Brain microvascular endothelial cell (primary cell): ENCODE results near the gene DERL3.

ENCODE experiments used
- DNase-seq: peaks from one replicate; pipeline ENCODE4 v3.0.0-alpha.2; 2020
- H3K27ac ChIP-seq: fragments of 250-450 bp; sonication (Bioruptor Pico); 2 replicates; pipeline ENCODE4 v1.5.1; 2020; ENCODE audit warnings: mild to moderate bottlenecking, moderate library complexity
- H3K27me3 ChIP-seq: fragments of 250-450 bp; sonication (Bioruptor Pico); replicated peaks from 2 replicates; pipeline ENCODE4 v1.5.1; 2020; ENCODE audit warnings: mild to moderate bottlenecking
- H3K36me3 ChIP-seq: fragments of 250-450 bp; sonication (Bioruptor Pico); replicated peaks from 2 replicates; pipeline ENCODE4 v1.5.1; 2020; ENCODE audit warnings: mild to moderate bottlenecking
- H3K4me3 ChIP-seq: 2 replicates; pipeline ENCODE4 v1.5.1; 2011; ENCODE audit warnings: low read depth, mild to moderate bottlenecking, control low read depth, low read length, moderate library complexity
- in situ Hi-C: cut with HindIII; loops from 2 replicates; pipeline ENCODE4 v1.10.0; 2017; ENCODE audit warnings: low sequenced_read_pairs, low pct_ligation_motif_present
- TF ChIP-seq, protein P1 (sequence below): IDR thresholded peaks from 2 replicates; pipeline ENCODE4 v1.5.1; 2011; ENCODE audit warnings: low read depth, mild to moderate bottlenecking, moderate library complexity, low read length, control low read depth, inconsistent platforms; ENCODE audit errors: missing control alignments

Gene DERL3

DNA sequence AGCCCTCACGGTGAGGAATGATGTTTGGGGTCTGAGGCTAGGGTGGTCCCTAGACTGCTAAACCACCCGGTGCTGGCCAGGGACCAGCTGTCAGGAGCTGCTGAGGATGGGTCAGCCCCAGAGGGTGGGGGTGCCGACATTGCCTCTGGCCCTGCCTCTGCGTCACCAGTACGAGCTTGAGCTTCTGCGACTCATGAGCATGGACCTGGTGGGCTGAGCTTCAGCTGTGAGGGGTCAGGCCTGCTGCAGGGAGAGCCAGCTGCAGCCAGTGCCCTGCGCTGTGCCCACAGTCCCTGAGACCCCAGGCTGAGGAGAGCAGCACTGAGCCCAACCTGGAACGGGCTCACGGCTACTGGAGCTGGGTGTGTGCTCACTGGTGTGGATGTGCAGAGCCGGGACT lies 7.0 kb downstream of the DERL3 start:
- no peak overlapping the region for H3K4me3 ChIP-seq
- DNase-seq, result no peak
- no peak overlapping the region for H3K27ac ChIP-seq
- in situ Hi-C loops, result no loop called here
- no peaks in the 10 kb centered on the region for H3K27me3 ChIP-seq
- peaks cover 40% of the 10 kb centered on the region for H3K36me3 ChIP-seq
- TF ChIP-seq, protein P1, sequence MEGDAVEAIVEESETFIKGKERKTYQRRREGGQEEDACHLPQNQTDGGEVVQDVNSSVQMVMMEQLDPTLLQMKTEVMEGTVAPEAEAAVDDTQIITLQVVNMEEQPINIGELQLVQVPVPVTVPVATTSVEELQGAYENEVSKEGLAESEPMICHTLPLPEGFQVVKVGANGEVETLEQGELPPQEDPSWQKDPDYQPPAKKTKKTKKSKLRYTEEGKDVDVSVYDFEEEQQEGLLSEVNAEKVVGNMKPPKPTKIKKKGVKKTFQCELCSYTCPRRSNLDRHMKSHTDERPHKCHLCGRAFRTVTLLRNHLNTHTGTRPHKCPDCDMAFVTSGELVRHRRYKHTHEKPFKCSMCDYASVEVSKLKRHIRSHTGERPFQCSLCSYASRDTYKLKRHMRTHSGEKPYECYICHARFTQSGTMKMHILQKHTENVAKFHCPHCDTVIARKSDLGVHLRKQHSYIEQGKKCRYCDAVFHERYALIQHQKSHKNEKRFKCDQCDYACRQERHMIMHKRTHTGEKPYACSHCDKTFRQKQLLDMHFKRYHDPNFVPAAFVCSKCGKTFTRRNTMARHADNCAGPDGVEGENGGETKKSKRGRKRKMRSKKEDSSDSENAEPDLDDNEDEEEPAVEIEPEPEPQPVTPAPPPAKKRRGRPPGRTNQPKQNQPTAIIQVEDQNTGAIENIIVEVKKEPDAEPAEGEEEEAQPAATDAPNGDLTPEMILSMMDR, result no peak

DNA sequence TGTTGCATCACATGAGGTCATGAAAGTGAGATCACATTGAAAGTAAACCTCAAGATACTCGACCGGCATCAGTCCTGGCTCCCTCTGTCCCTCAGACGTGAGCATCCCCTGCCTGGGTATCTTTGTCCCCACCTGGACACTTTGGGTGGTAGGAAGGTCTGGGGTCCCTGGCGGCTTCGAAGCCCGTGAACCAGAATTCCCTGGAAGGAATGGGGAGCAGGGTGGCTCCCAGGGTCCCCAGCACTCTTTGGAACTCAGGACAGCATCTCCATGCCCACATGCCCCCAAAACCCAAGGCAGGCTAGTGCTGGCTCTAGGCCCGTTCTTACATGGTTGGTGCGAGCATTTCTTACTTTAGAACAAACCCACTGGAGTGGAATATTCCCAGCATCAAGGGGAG lies 7.5 kb downstream of the DERL3 start:
- Histone ChIP-seq H3K4me3 (no peak overlapping the region), H3K27ac (no peak overlapping the region), H3K27me3 (no peaks in the 10 kb centered on the region), H3K36me3 (peaks cover 41% of the 10 kb centered on the region)
- TF ChIP-seq, protein P1, result no peak
- DNase-seq, result no peak
- in situ Hi-C loops, result no loop called here

DNA sequence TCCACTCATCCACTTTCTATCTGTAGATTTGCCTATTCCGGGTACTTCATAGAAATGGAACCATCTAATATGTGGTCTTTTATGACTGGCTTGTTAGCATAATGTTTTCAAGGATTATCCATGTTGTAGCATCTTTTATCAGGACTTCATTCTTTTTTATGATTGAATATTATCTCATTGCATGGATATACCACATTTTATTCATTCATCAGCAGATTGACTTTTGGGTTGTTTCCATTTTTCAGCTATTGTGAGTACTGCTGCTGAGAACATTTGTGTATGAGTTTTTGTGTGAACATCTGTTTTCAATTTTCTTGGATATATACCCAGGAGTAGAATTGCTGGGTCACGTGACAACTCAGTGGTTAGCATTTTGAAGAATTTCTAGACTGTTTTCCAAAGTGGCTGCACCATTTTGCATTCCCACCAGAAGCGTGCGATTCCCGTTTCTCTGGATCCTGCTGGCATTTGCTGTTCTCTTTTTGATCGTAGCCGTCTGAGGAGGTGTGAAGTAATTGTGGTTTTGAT lies 8.9 kb downstream of the DERL3 start:
- in situ Hi-C loops, result no loop called here
- Histone ChIP-seq H3K36me3 (peaks cover 49% of the 10 kb centered on the region), H3K27ac (no peak overlapping the region)

DNA sequence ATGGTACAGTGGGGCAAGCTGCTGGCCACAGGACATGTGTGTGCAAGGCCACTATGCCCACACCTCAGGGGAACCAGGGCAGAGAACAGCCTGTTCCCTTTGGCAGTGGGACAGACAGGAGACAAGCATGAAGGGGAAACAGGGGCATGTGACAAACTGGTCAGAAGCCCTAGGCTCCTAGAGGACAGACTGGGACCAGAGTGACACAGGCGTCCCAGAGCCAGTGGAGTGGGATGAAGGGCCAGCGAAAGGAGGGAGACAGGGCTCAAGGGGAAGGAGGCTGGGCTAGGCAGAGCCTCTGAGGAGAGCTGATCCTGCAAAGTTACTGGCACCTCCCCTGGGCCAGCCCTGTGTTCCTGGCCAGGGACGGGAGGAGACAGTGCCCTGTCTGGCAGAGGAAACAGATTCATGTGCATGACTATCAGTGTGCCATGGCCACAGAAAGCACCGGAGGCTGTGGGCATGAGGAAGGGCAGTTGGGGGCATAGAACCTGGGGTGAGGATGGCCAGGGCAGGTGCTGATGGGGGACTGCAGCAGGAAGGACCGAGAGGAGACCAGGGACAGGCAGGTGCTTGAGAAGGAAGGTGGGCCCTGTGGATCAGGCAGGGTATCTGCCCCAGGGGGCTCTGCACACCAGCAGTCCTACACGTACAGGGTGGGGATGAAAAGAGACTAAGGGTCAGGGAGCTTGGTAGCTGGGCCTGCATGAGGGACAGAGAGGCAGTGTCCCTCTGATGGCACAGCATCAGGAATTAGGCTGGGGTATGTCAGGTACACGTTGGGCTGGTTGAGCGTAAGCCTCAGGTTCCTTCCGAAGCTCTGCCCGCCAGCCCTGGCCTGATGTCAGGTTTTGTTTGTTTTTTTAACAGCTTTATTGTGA lies 9.8 kb downstream of the DERL3 start:
- in situ Hi-C loops, result no loop called here
- peaks cover 48% of the 10 kb centered on the region for H3K36me3 ChIP-seq
- TF ChIP-seq, protein P1, result no peak
- no peak for DNase-seq
- no peaks in the 10 kb centered on the region for H3K27me3 ChIP-seq
- H3K4me3 ChIP-seq, result no peak overlapping the region
- H3K27ac ChIP-seq, result no peak overlapping the region

More for the DNA sequence above, 8.9 kb downstream of the DERL3 start:
- no peak overlapping the region for H3K4me3 ChIP-seq
- no peaks in the 10 kb centered on the region for H3K27me3 ChIP-seq
- TF ChIP-seq, protein P1, result no peak
- DNase-seq, result peak; percentile 67

DNA sequence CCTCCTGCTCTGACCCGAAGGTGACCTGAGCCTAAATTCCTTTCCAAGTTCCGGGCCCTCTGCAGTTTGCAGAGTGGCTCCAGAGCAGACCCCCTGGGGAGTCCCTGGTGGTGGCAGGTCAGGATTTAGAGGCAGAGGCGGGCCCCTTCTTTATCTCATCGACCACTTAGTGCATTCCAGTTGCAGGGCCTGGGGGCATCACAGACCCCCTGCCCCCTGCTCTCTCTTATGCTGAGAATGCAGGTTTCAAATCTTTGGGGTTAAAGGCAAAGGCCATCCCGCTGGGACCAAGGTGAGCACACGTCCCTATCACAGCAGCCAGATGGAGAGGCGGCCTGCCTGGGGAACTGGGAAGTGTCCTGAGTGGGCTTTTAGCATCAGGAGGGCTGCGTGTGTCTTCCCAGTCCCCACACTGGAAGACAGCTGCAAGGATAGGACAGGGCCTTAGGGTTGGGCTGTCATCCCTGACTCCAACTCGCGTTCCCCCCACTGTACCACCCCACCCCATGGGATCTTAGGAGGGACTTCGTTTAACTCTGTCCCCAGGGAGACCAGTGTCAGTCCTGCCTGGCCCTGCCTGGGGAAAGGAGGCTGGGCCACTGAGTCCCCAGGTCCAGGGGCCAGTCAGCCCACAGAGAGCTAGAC lies 11.3 kb downstream of the DERL3 start:
- TF ChIP-seq, protein P1, result no peak
- in situ Hi-C loops, result no loop called here
- H3K27me3 ChIP-seq, result no peaks in the 10 kb centered on the region
- no peak overlapping the region for H3K4me3 ChIP-seq
- H3K27ac ChIP-seq, result no peak overlapping the region
- DNase-seq, result no peak
- peaks cover 50% of the 10 kb centered on the region for H3K36me3 ChIP-seq
